ENCODE data around the gene PACS1.

- no peak for TF ChIP-seq CTCF (IDR thresholded peaks at IDR 0.05; ENCODE audit: insufficient read depth, low read depth, low read length)
- TF ChIP-seq EZH2 (IDR thresholded peaks at IDR 0.05; ENCODE audit: insufficient read depth, low read length): no peak
Measured at GRCh38 chr11:66090288-66090687, 20.2 kb downstream of the PACS1 start.

Measured in astrocyte (in vitro differentiated cells and primary cell).